NCI-H1417 (cell line): ENCODE results near the gene NRXN2.

ENCODE experiments used
- DNase-seq, 3 experiments: peaks; one replicate each; lab custom pipeline; 2025; lab: John Stamatoyannopoulos, UW

NRXN2 gene

DNA sequence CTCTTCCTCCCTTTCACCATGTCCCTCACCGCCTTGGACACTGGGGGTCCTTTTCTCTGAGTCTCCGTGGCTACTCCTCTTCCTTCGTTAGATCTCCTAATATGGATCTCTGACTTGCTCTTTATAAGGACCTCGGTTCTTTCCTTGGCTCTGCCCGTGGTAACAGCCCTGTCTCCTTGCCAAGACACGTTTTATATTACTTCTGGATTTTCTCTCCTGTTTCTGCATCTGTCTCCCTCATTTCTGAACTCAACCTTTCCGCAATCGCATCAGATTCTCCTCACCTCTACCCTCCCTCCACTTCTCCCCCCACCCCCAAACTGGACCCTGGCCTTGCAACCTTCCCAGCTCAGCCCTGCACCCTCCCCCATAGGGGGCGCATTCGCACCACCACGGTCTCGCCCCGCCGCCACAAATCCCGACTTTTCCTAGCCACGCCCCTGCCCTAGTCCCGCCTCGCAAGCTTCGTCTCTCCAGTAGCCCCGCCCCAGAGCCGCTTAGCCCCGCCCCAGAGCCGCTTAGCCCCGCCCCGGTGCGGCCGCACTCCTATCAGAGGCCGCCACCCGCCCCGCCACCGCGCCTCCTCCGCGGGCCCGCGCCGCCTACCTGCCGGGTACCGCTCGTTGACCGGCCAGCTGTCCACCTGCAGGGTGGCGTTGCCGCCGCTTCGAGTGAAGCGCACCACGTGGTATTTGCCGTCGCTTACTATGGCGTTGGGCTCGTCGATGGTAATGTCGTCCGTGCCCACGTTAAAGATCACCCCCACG is 93.0 kb downstream of the NRXN2 start:
- no peak for DNase-seq

GRCh38 chr11:64629103-64629502 is 93.9 kb downstream of the NRXN2 start:
- no peak for DNase-seq

GRCh38 chr11:64628596-64628995 is 94.4 kb downstream of the NRXN2 start:
- no peak for DNase-seq

DNA sequence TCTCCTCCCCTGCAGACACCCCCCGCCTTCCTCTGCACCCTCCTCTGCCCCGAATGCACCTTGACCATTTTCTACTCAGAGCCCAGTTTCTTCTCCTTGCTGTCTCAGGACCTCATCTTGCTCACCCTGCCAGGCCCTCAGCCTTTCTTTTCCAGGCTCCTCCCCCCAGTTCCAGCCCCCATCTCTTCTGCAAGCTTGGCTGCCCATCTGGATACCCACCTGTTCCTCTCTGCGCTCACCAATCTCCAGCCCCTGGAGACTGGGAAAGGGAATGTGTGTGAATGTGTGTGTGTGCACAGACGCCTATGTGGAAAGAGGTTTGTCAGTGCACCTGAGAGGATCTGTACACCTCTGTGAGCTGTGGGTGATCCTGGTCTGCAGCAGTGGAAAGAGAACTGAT is 95.6 kb downstream of the NRXN2 start:
- DNase-seq = no peak

GRCh38 chr11:64626637-64627036 is 96.4 kb downstream of the NRXN2 start:
- no peak for DNase-seq

DNA sequence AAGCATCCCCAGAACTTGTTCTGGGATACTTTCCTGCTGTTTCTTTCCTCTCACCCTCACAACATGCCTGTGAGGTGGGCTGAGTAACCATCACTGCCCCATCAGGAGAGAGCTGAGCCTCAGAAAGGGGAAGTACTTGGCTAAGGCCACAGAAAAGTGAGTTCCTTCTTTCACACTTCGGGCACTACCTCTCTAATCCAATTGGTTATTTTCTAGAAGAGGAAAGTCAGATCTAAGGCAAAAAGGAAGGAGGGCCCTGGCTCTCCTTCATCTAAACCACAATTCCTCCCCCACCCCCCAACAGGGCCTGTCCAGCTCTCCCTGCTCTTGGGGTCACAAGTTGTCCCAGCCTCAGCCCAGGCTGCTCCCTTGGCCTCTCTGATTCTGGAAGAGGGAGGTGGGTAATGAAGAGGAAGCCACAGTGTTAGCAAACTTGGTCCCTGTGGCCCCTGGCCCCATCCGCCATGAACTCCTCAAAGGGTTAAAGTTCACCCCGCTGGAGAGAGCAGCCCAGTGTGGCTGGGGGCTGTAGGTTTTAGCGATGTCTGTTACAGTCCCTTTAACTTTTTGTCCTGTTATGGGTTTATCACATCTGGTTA is 98.0 kb downstream of the NRXN2 start:
- DNase-seq = no peak

- no peak for DNase-seq
Observed at GRCh38 chr11:64622681-64623080, 100.3 kb downstream of the NRXN2 start.

DNA sequence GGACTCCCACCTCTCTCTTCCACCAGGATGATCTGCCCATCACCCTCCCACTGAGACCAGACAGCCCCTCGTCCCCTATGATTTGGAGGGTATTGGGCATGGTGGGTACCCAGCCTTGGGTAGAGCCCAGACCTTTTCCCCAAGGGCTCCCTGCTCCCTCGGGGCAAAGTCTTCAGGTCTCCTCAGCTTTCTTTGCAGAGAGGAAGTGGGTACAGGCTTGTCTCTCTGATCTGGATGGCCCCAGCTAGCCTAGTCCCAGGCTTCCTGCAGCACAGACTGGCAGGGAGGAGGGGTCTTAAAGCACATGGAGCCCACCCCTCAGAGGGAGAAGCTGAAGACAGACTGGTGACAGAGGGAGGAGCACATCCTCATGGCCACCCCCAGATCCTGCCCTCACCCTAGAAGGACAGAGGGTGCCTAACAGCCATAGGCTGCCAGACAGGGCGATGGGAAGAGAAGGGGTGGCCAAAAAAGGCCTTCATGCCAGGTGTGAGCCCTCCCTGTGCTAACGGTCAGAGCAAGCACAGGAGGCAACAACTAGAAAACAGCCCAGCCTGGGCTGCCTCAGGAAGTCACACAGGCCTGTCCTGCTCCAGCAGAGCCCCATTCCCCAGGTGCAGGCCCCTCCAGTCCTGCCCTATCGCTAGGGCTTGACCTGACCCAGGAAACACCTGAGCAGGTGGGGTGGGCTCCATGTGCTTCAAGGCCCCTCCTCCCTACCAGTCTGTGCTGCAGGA is 101.5 kb downstream of the NRXN2 start:
- no peak for DNase-seq

- peak in 2 of 3 experiments; percentile 80 to 94 for DNase-seq
Observed at GRCh38 chr11:64620381-64620971, 102.5 kb downstream of the NRXN2 start.

- DNase-seq = peak in 2 of 3 experiments; percentile 24 to 35
Observed at GRCh38 chr11:64619811-64620380, 103.1 kb downstream of the NRXN2 start.

DNA sequence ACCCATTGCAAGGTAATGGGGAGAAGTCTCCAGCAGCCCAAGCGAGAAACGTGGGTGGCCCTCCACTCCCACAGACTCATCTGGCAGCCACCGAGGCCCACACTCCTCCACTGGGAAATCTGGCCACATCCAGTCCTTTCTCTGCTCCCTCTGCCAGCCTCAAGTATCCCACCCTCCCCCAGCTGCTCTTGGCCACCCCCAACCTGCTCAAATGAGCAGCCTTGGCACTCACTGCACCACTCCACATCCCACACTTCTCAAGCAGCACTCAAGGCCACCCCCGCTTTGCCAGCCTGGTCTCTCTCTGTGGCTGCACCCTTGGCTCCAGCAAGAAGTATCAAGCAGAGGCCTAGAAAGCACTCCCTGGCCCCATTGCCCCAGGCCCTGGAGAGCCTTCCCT is 103.8 kb downstream of the NRXN2 start:
- DNase-seq = no peak

DNA sequence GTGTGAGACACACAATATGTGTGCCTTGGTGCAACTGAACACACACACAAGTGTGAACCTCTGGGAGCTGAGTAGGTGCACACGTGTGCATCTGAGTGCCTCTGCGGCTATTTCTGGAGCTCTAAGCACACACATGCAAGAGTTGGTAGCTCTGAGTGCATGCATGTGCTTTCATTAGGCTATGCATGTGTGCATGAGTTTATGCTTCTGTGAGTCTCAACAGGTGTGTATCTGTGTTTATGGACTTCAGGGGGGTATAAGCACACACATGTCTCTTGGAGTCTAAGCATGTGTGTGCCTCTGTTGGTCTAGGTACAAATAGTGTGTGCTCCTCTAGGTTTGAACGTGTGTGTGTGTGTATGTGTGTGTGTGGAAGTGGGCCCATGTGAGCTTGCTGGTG is 106.2 kb downstream of the NRXN2 start:
- DNase-seq = no peak

- DNase-seq = no peak
Observed at GRCh38 chr11:64614917-64615316, 108.1 kb downstream of the NRXN2 start.

DNA sequence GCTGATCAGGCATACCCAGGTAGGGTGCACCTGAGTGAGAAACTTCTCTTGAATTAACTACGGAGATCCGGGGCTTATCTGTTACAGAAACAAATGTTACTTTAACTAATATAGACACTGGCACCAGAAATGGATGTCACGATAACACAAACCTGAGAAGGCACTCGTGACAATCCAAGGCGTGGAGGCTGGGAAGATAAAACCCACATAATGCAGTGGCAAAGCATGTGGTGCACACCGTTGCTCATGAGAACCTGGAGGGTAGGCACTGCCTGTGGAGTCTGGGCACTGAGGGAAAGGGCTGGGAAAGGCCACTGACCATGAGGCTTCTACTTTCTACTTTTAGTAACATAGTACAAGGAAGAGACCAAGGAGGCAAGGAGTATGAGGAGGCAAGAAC is 109.3 kb downstream of the NRXN2 start:
- DNase-seq = no peak

DNA sequence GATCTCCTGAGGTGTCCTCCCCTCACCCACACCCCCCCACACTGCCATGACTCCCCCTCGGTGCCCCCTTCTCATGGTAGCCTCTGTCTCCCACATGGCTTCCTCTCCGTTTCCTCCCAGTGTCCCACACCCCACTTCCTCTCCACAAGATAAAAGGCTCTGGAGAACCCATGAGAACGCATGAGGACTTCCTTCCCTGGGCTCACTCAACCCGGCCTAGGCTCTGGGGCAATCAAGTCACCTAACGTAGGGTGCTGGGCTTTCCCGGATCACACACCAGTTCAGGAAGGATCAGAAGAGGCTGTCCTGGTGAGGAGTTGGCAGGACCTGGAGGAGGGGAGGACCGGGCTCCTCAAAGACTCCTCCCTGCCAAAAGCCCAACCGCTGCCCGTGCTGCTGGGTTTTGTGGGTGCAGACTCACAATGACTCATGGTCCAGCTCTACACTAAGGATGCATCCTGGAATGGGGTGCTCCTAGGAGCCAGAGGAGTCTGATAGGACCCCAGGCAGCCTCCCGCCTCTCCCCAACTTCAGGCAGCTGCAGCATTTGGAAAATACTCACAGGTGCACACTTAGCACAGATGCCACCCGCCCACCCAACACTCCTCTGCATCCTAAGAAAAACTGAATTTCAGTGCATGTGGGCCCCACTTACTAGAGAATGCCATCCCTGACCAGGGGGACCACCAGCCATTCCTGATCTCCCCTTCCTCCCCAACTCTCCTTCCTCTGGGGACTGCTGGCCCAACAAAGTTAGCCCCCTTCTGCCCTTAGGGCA is 110.9 kb downstream of the NRXN2 start:
- DNase-seq = no peak

- no peak for DNase-seq
Observed at GRCh38 chr11:64611176-64611575, 111.8 kb downstream of the NRXN2 start.

DNA sequence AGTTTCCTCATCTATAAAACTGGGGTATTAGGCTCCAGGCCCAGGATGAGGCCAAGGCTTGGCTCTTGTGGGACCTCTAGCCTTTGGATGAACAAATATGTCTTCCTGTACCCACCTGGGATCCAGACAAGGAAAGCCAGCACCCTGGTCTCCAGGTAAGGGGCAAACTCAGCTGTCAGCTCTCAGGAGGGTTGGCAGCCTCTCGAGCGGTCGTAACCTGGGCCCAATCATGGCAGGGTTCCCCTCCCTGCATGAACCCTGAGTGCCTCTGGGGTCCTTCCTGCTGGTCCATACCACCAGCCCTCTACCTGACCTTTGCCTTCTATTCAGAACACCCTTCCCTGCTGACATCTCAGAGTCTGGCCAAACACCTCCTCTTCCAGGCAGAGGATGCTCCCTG is 112.4 kb downstream of the NRXN2 start:
- no peak for DNase-seq

- DNase-seq = no peak
Observed at GRCh38 chr11:64609436-64610047, 113.5 kb downstream of the NRXN2 start.

DNA sequence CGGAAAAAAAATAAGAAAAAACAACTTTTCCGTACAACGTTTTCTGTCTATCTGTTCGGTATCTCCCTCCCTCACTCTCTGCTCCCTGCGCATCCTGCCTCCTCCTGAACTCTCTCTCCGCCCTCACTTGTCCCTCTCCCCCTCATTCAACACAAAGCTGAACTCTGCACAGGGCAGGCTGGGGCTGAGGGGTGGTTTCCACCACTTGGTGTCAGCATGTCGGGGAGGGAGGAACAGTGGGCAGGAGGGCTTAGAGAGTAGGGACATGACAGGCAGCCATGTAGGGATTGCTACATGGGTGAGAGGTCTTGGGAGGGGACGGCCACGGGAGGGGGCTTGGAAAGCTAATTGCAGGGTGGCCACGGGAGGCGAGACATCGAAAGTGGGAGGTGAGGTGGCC is 114.4 kb downstream of the NRXN2 start:
- no peak for DNase-seq

DNA sequence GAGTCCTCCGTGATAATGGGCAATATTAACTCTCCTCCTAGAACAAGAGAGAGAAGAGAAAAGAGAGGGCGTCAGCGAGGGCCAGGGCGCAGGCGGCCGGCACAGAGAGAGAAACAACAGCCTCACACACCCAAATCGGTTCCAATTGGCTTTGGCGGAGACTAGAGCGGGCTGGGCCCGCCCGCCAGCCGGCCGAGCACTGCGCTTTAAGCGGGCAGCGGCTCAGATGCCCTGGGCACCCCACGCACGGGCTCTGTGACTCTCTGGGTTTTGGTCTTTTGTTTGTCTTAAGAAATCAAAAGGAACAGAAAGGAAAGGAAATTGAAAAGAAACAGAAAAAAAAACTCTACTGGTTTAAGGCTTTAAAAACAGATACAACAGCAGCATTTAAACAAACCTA is 115.0 kb downstream of the NRXN2 start:
- no peak for DNase-seq

GRCh38 chr11:64607381-64607985 is 115.5 kb downstream of the NRXN2 start:
- no peak for DNase-seq
